ENCODE results near the gene HTR3E. TPM values are rescaled to one million over a fixed set of nuclear protein-coding genes. Genes with fewer than 3 reads are reported as not detected.
"Not testable (repeated sequence)": the region's sequence is repeated elsewhere in the genome, so short reads cannot be mapped to it uniquely, and the experiment has no call there.

The HTR3E gene
- total RNA-seq, 6 experiments from 2014 or later = not detected

- Mint-ChIP-seq H3K36me3 (ENCODE audit: low read depth) (no peaks in the 10 kb centered on the region), H3K4me1 (ENCODE audit: low read depth) (peaks cover 12% of the 10 kb centered on the region), H3K9me3 (no peaks in the 10 kb centered on the region), H3K4me3 (peak overlapping the region; percentile 63), H3K27ac (no peak overlapping the region), H3K27me3 (ENCODE audit: insufficient read depth) (peaks cover 12% of the 10 kb centered on the region)
- peak; percentile 49 for DNase-seq
- TF ChIP-seq CTCF (IDR thresholded peaks at IDR 0.05) = no peak
Measured at GRCh38 chr3:184110316-184110725, 13.5 kb downstream of the HTR3E start.

GRCh38 chr3:184116017-184116416 lies 19.2 kb downstream of the HTR3E start:
- no peak for DNase-seq

GRCh38 chr3:184117636-184118035 lies 20.8 kb downstream of the HTR3E start:
- Mint-ChIP-seq H3K36me3 (ENCODE audit: low read depth) (no peaks in the 10 kb centered on the region), H3K4me3 (no peak overlapping the region), H3K9me3 (no peaks in the 10 kb centered on the region), H3K4me1 (ENCODE audit: low read depth) (no peaks in the 10 kb centered on the region), H3K27ac (no peak overlapping the region), H3K27me3 (ENCODE audit: insufficient read depth) (peaks cover 20% of the 10 kb centered on the region)
- TF ChIP-seq CTCF (IDR thresholded peaks at IDR 0.05) = no peak
- no peak for DNase-seq

More at GRCh38 chr3:184116017-184116416, 19.2 kb downstream of the HTR3E start:
- Mint-ChIP-seq H3K36me3 (ENCODE audit: low read depth) (no peaks in the 10 kb centered on the region), H3K27me3 (ENCODE audit: insufficient read depth) (peaks cover 21% of the 10 kb centered on the region), H3K4me1 (ENCODE audit: low read depth) (peaks cover 1% of the 10 kb centered on the region; the same call in 1 of the 2 replicates), H3K9me3 (no peaks in the 10 kb centered on the region), H3K4me3 (no peak overlapping the region), H3K27ac (no peak overlapping the region)
- TF ChIP-seq CTCF (IDR thresholded peaks at IDR 0.05) = no peak

GRCh38 chr3:184121031-184121430 lies 24.2 kb downstream of the HTR3E start:
- H3K4me3 Mint-ChIP-seq, H3K9me3 Mint-ChIP-seq: not testable (repeated sequence)

GRCh38 chr3:184126006-184126405 lies 29.1 kb downstream of the HTR3E start:
- no peaks in the 10 kb centered on the region for H3K27me3 Mint-ChIP-seq (ENCODE audit: insufficient read depth)
- H3K36me3 Mint-ChIP-seq (ENCODE audit: low read depth) = no peaks in the 10 kb centered on the region
- H3K4me1 Mint-ChIP-seq (ENCODE audit: low read depth) = peaks cover 21% of the 10 kb centered on the region
- H3K9me3 Mint-ChIP-seq = no peaks in the 10 kb centered on the region
- H3K4me3 Mint-ChIP-seq = no peak overlapping the region
- peak; percentile 6 for DNase-seq
- TF ChIP-seq CTCF (IDR thresholded peaks at IDR 0.05) = no peak
- peak overlapping the region; percentile 61; the same call in 1 of the 2 replicates for H3K27ac Mint-ChIP-seq

More at GRCh38 chr3:184121031-184121430, 24.2 kb downstream of the HTR3E start:
- H3K36me3 Mint-ChIP-seq (ENCODE audit: low read depth); H3K4me1 Mint-ChIP-seq (ENCODE audit: low read depth); H3K27me3 Mint-ChIP-seq (ENCODE audit: insufficient read depth); H3K27ac Mint-ChIP-seq; DNase-seq: not testable (repeated sequence)

- peak; percentile 60 for DNase-seq
- peak; percentile 75 for TF ChIP-seq CTCF (IDR thresholded peaks at IDR 0.05)
Measured at GRCh38 chr3:184129012-184129411, 32.1 kb downstream of the HTR3E start.

More at GRCh38 chr3:184129012-184129411, 32.1 kb downstream of the HTR3E start:
- Mint-ChIP-seq H3K27me3 (ENCODE audit: insufficient read depth) (no peaks in the 10 kb centered on the region), H3K36me3 (ENCODE audit: low read depth) (no peaks in the 10 kb centered on the region), H3K4me3 (no peak overlapping the region), H3K27ac (peak overlapping the region; percentile 35; the same call in 1 of the 2 replicates), H3K4me1 (ENCODE audit: low read depth) (peaks cover 28% of the 10 kb centered on the region), H3K9me3 (no peaks in the 10 kb centered on the region)
